IMR-90 (cell line): ENCODE data around the gene TMTC2. TPM values are rescaled to one million over a fixed set of nuclear protein-coding genes. Genes with fewer than 3 reads are reported as not detected.

Experiments used
- ATAC-seq: fragments of 200-7000 bp; cut with Tn5 transposase; 2 replicates; pipeline ENCODE4 v1.9.1; 2020; ENCODE audit warnings: low read depth, mild to moderate bottlenecking, moderate library complexity
- BruUV-seq: library from RNA; stranded (reverse); fragments of 400-500 nt; replicated peaks from 2 replicates; lab custom pipeline; 2021; lab: Mats Ljungman, UMichigan
- CTCF ChIA-PET: fragments of 300-600 bp; formaldehyde crosslinking; extraction: SDS; loops from one replicate; lab custom pipeline; 2021; ENCODE audit warnings: antibody characterized with exemption; lab: Yijun Ruan, JAX
- POLR2A ChIA-PET: fragments of 300-600 bp; sonication (Branson Sonifier 250); formaldehyde crosslinking; loops from one replicate; lab custom pipeline; 2022; ENCODE audit warnings: antibody characterized with exemption; ENCODE audit not compliant: unreplicated experiment; lab: Charles Lee
- DNase-seq: peaks from one replicate; pipeline ENCODE4 v3.0.0; 2013
- H2AFZ ChIP-seq: replicated peaks from 2 replicates; pipeline ENCODE3; 2013; ENCODE audit warnings: low read length, mild to moderate bottlenecking; ENCODE audit not compliant: poor library complexity
- H2AK5ac ChIP-seq: 2 replicates; pipeline ENCODE4 v1.6.1; 2013; ENCODE audit warnings: low read depth, low read length, inconsistent platforms
- H2AK9ac ChIP-seq: replicated peaks from 2 replicates; pipeline ENCODE3; 2013; ENCODE audit warnings: mild to moderate bottlenecking, low read depth, low read length, moderate library complexity; ENCODE audit not compliant: poor library complexity
- H2BK120ac ChIP-seq: 2 replicates; pipeline ENCODE4 v1.6.1; 2013; ENCODE audit warnings: low read depth, low read length, inconsistent platforms
- H2BK15ac ChIP-seq: 3 replicates; pipeline ENCODE4 v1.6.1; 2013; ENCODE audit warnings: low read depth, low read length, inconsistent platforms
- H2BK20ac ChIP-seq: 2 replicates; pipeline ENCODE4 v1.6.1; 2013; ENCODE audit warnings: low read depth, mild to moderate bottlenecking, inconsistent platforms, low read length, moderate library complexity
- H2BK5ac ChIP-seq: 2 replicates; pipeline ENCODE4 v1.6.1; 2013; ENCODE audit warnings: mild to moderate bottlenecking, low read depth, low read length, inconsistent platforms; ENCODE audit not compliant: poor library complexity, severe bottlenecking
- H3K14ac ChIP-seq: replicated peaks from 2 replicates; pipeline ENCODE4 v1.6.1; 2013; ENCODE audit warnings: low read depth, low read length, inconsistent platforms
- H3K18ac ChIP-seq: 2 replicates; pipeline ENCODE4 v1.6.1; 2013; ENCODE audit warnings: low read depth, low read length, control low read depth
- H3K23ac ChIP-seq: 2 replicates; pipeline ENCODE4 v1.6.1; 2013; ENCODE audit warnings: low read depth, low read length, inconsistent platforms
- H3K27ac ChIP-seq: 2 replicates; pipeline ENCODE4 v1.5.1; 2013; ENCODE audit warnings: mild to moderate bottlenecking, control low read depth, low read length; ENCODE audit not compliant: insufficient read depth
- H3K27me3 ChIP-seq: 2 replicates; pipeline ENCODE4 v1.6.1; 2013; ENCODE audit warnings: low read length; ENCODE audit not compliant: control insufficient read depth, insufficient read depth
- H3K36me3 ChIP-seq: 2 replicates; pipeline ENCODE4 v1.6.1; 2013; ENCODE audit warnings: low read length, mixed read lengths; ENCODE audit not compliant: control insufficient read depth, insufficient read depth
- H3K4ac ChIP-seq: 2 replicates; pipeline ENCODE4 v1.6.1; 2013; ENCODE audit warnings: low read depth, low read length, inconsistent platforms
- H3K4me1 ChIP-seq: 2 replicates; pipeline ENCODE4 v1.6.1; 2013; ENCODE audit warnings: low read length, mixed read lengths; ENCODE audit not compliant: control insufficient read depth, insufficient read depth
- H3K4me2 ChIP-seq: 2 replicates; pipeline ENCODE4 v1.6.1; 2013; ENCODE audit warnings: low read depth, mild to moderate bottlenecking, control low read depth, low read length, moderate library complexity
- H3K4me3 ChIP-seq: 2 replicates; pipeline ENCODE4 v1.5.1; 2013; ENCODE audit warnings: low read depth, mild to moderate bottlenecking, control low read depth, low read length, moderate library complexity; ENCODE audit not compliant: insufficient read depth
- H3K56ac ChIP-seq: 2 replicates; pipeline ENCODE4 v1.6.1; 2013; ENCODE audit warnings: low read length, inconsistent platforms; ENCODE audit not compliant: insufficient read depth; ENCODE audit errors: extremely low read depth
- H3K79me1 ChIP-seq, 2 experiments: 2 replicates each; pipeline ENCODE4 v1.6.1; 2013; ENCODE audit warnings: low read length in 2 of 2, inconsistent platforms in 1 of 2, low read depth in 1 of 2
- H3K9ac ChIP-seq: 2 replicates; pipeline ENCODE4 v1.6.1; 2013; ENCODE audit warnings: low read depth, low read length, control low read depth
- H3K9me1 ChIP-seq: 2 replicates; pipeline ENCODE4 v1.6.1; 2013; ENCODE audit warnings: low read length, inconsistent platforms; ENCODE audit not compliant: insufficient read depth
- H3K9me3 ChIP-seq: 2 replicates; pipeline ENCODE4 v1.6.1; 2013; ENCODE audit warnings: low read length; ENCODE audit not compliant: control insufficient read depth, insufficient read depth
- H4K20me1 ChIP-seq: 2 replicates; pipeline ENCODE4 v1.6.1; 2013; ENCODE audit warnings: low read length, inconsistent platforms; ENCODE audit not compliant: insufficient read depth
- H4K5ac ChIP-seq: 2 replicates; pipeline ENCODE4 v1.6.1; 2013; ENCODE audit warnings: mild to moderate bottlenecking, low read depth, low read length, control low read depth
- H4K8ac ChIP-seq, 2 experiments: 2 replicates each; pipeline ENCODE4 v1.6.1; 2013; ENCODE audit warnings: low read depth in 2 of 2, low read length in 2 of 2, control low read depth in 1 of 2, inconsistent platforms in 1 of 2
- H4K91ac ChIP-seq: 2 replicates; pipeline ENCODE4 v1.6.1; 2013; ENCODE audit warnings: low read depth, low read length, inconsistent platforms; ENCODE audit not compliant: insufficient read depth
- BHLHE40 ChIP-seq: fragments of 150-350 bp; IDR thresholded peaks from 2 replicates; pipeline ENCODE4 v1.6.1; 2016; ENCODE audit warnings: mild to moderate bottlenecking, low read depth, low read length
- CEBPB ChIP-seq: IDR thresholded peaks from 2 replicates; pipeline ENCODE4 v1.6.1; 2012; ENCODE audit warnings: low read depth, low read length, improper control_type of control experiment
- CHD1 ChIP-seq: IDR thresholded peaks from 2 replicates; pipeline ENCODE4 v1.6.1; 2012; ENCODE audit warnings: low read depth, low read length, improper control_type of control experiment
- CTCF ChIP-seq: conservative IDR thresholded peaks from 2 replicates; pipeline ENCODE4 v1.5.1; 2012; ENCODE audit warnings: mild to moderate bottlenecking, low read depth, low read length, improper control_type of control experiment
- ELK1 ChIP-seq: fragments of 150-350 bp; IDR thresholded peaks from 2 replicates; pipeline ENCODE4 v1.6.1; 2016; ENCODE audit warnings: low read depth, mild to moderate bottlenecking, low read length, moderate library complexity, borderline replicate concordance
- FOS ChIP-seq: fragments of 150-350 bp; IDR thresholded peaks from 2 replicates; pipeline ENCODE4 v1.6.1; 2016; ENCODE audit warnings: low read depth, low read length
- MAFK ChIP-seq: IDR thresholded peaks from 2 replicates; pipeline ENCODE4 v1.6.1; 2012; ENCODE audit warnings: low read depth, low read length, improper control_type of control experiment
- MAZ ChIP-seq: IDR thresholded peaks from 2 replicates; pipeline ENCODE4 v1.6.1; 2012; ENCODE audit warnings: low read depth, mild to moderate bottlenecking, low read length, improper control_type of control experiment, moderate library complexity, borderline replicate concordance
- MXI1 ChIP-seq: IDR thresholded peaks from 2 replicates; pipeline ENCODE4 v1.6.1; 2012; ENCODE audit warnings: low read depth, mild to moderate bottlenecking, low read length, moderate library complexity, borderline replicate concordance
- NFE2L2 ChIP-seq: fragments of 150-350 bp; IDR thresholded peaks from 2 replicates; pipeline ENCODE4 v1.6.1; 2016; ENCODE audit warnings: low read depth, mild to moderate bottlenecking, low read length
- POLR2A ChIP-seq: IDR thresholded peaks from 2 replicates; pipeline ENCODE4 v1.6.1; 2012; ENCODE audit warnings: mild to moderate bottlenecking, low read depth, low read length
- RAD21 ChIP-seq: IDR thresholded peaks from 2 replicates; pipeline ENCODE4 v1.6.1; 2012; ENCODE audit warnings: low read length, improper control_type of control experiment
- RCOR1 ChIP-seq: IDR thresholded peaks from 2 replicates; pipeline ENCODE4 v1.6.1; 2012; ENCODE audit warnings: mild to moderate bottlenecking, low read length, improper control_type of control experiment; ENCODE audit not compliant: insufficient replicate concordance
- RFX5 ChIP-seq: IDR thresholded peaks from 2 replicates; pipeline ENCODE4 v1.8.0; 2012; ENCODE audit warnings: low read depth, mild to moderate bottlenecking, low read length, moderate library complexity
- SMC3 ChIP-seq: fragments of 150-350 bp; IDR thresholded peaks from 2 replicates; pipeline ENCODE4 v1.6.1; 2016; ENCODE audit warnings: low read depth, mild to moderate bottlenecking, antibody characterized with exemption, low read length, moderate library complexity
- dilution Hi-C: fragments of 300-500 bp; cut with HindIII; formaldehyde crosslinking; loops from one replicate; pipeline ENCODE4 v1.14.3; 2018; ENCODE audit warnings: low sequenced_read_pairs; ENCODE audit not compliant: unreplicated experiment
- in situ Hi-C: fragments of 300-500 bp; cut with MboI; formaldehyde crosslinking; loops from 3 replicates; pipeline ENCODE4 v1.14.3; 2019; ENCODE audit warnings: low sequenced_read_pairs, inconsistent platforms, mixed read lengths
- intact Hi-C: fragments of 100-400 bp; cut with micrococcal nuclease; formaldehyde crosslinking; loops from 2 replicates; pipeline ENCODE4 v1.10.0; 2022
- polyA plus RNA-seq, 3 experiments: library from polyadenylated mRNA; depleted of rRNA; stranded (reverse); fragments of >200 nt; gene quantifications; 2 replicates each; pipeline ENCODE4 v1.2.3, GENCODE V29; 2012; ENCODE audit warnings: low replicate concordance in 1 of 3
- total RNA-seq: library from RNA; depleted of rRNA; stranded (reverse); fragments of >200 nt; gene quantifications from 2 replicates; pipeline ENCODE4 v1.2.3, GENCODE V29; 2012
- TF ChIP-seq, protein P1 (sequence below): fragments of 150-350 bp; IDR thresholded peaks from 2 replicates; pipeline ENCODE4 v1.6.1; 2017; ENCODE audit warnings: mild to moderate bottlenecking, antibody characterized with exemption, low read length, low read depth

Gene TMTC2
- total and polyA plus RNA-seq, 2 of the 4 experiments (the other 2 are of a cell fraction), result 0.56 to 1.4 TPM

- BruUV-seq, result no TSS peak
Observed at GRCh38 chr12:83183132-83183531, 496.4 kb downstream of the TMTC2 start.

More at GRCh38 chr12:83183132-83183531, 496.4 kb downstream of the TMTC2 start:
- Histone ChIP-seq H3K36me3 (no peaks in the 10 kb centered on the region), H3K4me1 (no peaks in the 10 kb centered on the region), H4K91ac (no peak overlapping the region), H3K4me3 (no peak overlapping the region), H2BK20ac (no peak overlapping the region), H2BK5ac (no peak overlapping the region), H3K4ac (no peak overlapping the region), H3K27me3 (no peaks in the 10 kb centered on the region), H3K27ac (no peak overlapping the region), H2BK120ac (no peak overlapping the region), H3K9me3 (no peaks in the 10 kb centered on the region), H2AK9ac (no peak overlapping the region), H3K14ac (no peak overlapping the region), H2AFZ (no peak overlapping the region), H3K23ac (no peak overlapping the region), H3K79me1 (no peaks in the 10 kb centered on the region), H3K56ac (no peak overlapping the region), H2AK5ac (no peak overlapping the region), H3K9me1 (no peaks in the 10 kb centered on the region), H3K18ac (no peak overlapping the region), H3K9ac (no peak overlapping the region), H3K4me2 (no peak overlapping the region), H4K8ac (no peak overlapping the region), H4K5ac (no peak overlapping the region), H4K20me1 (no peaks in the 10 kb centered on the region), H2BK15ac (no peak overlapping the region)
- dilution Hi-C loops, result no loop called here
- in situ Hi-C loops, result no loop called here
- intact Hi-C loops, result no loop called here
- ChIA-PET CTCF (no interaction called here), POLR2A (no interaction called here)
- ATAC-seq (no peak), DNase-seq (no peak)
- TF ChIP-seq CTCF, result no peak
- TF ChIP-seq MAFK, result no peak
- no peak for TF ChIP-seq RAD21
- TF ChIP-seq MXI1, result no peak
- no peak for TF ChIP-seq ELK1
- no peak for TF ChIP-seq POLR2A
- TF ChIP-seq CHD1, result no peak
- no peak for TF ChIP-seq FOS
- no peak for TF ChIP-seq SMC3
- TF ChIP-seq CEBPB, result no peak
- no peak for TF ChIP-seq MAZ
- no peak for TF ChIP-seq RCOR1
- TF ChIP-seq, protein P1, sequence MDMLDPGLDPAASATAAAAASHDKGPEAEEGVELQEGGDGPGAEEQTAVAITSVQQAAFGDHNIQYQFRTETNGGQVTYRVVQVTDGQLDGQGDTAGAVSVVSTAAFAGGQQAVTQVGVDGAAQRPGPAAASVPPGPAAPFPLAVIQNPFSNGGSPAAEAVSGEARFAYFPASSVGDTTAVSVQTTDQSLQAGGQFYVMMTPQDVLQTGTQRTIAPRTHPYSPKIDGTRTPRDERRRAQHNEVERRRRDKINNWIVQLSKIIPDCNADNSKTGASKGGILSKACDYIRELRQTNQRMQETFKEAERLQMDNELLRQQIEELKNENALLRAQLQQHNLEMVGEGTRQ, result no peak
- no peak for TF ChIP-seq RFX5
- TF ChIP-seq NFE2L2, result no peak
- no peak for TF ChIP-seq BHLHE40
